Measurements from ENCODE around the gene B3GNT2. TPM values are rescaled to one million over a fixed set of nuclear protein-coding genes. Genes with fewer than 3 reads are reported as not detected.

Gene B3GNT2
- total RNA-seq, 1 donor from 2014 or later: 17.4 TPM

GRCh38 chr2:62240546-62240945 is 44.6 kb downstream of the B3GNT2 start:
- H3K4me1 Mint-ChIP-seq (ENCODE audit: low read depth): peaks cover 1% of the 10 kb centered on the region
- no peak overlapping the region for H3K27ac Mint-ChIP-seq
- H3K36me3 Mint-ChIP-seq (ENCODE audit: insufficient read depth): no peaks in the 10 kb centered on the region
- no peak for TF ChIP-seq CTCF (IDR thresholded peaks at IDR 0.05; ENCODE audit: unreplicated experiment)
- no peak overlapping the region for H3K4me3 Mint-ChIP-seq (ENCODE audit: low read depth)
- no peak for DNase-seq (ENCODE audit: low spot score, unreplicated experiment)
- H3K27me3 Mint-ChIP-seq: no peaks in the 10 kb centered on the region
- no peaks in the 10 kb centered on the region for H3K9me3 Mint-ChIP-seq (ENCODE audit: low read depth)

GRCh38 chr2:62243983-62244382 is 48.1 kb downstream of the B3GNT2 start:
- DNase-seq (ENCODE audit: low spot score, unreplicated experiment): no peak
- H3K4me1 Mint-ChIP-seq (ENCODE audit: low read depth): peaks cover 1% of the 10 kb centered on the region
- H3K4me3 Mint-ChIP-seq (ENCODE audit: low read depth): no peak overlapping the region
- no peak for TF ChIP-seq CTCF (IDR thresholded peaks at IDR 0.05; ENCODE audit: unreplicated experiment)
- H3K36me3 Mint-ChIP-seq (ENCODE audit: insufficient read depth): no peaks in the 10 kb centered on the region
- no peaks in the 10 kb centered on the region for H3K27me3 Mint-ChIP-seq
- no peaks in the 10 kb centered on the region for H3K9me3 Mint-ChIP-seq (ENCODE audit: low read depth)
- H3K27ac Mint-ChIP-seq: no peak overlapping the region

- Mint-ChIP-seq H3K4me1 (ENCODE audit: low read depth) (no peaks in the 10 kb centered on the region), H3K4me3 (ENCODE audit: low read depth) (no peak overlapping the region), H3K9me3 (ENCODE audit: low read depth) (peaks cover 5% of the 10 kb centered on the region), H3K36me3 (ENCODE audit: insufficient read depth) (no peaks in the 10 kb centered on the region), H3K27me3 (no peaks in the 10 kb centered on the region), H3K27ac (no peak overlapping the region)
- DNase-seq (ENCODE audit: low spot score, unreplicated experiment): no peak
- no peak for TF ChIP-seq CTCF (IDR thresholded peaks at IDR 0.05; ENCODE audit: unreplicated experiment)
Observed at GRCh38 chr2:62248226-62248625, 52.3 kb downstream of the B3GNT2 start.

- H3K27ac Mint-ChIP-seq: no peak overlapping the region
- no peak overlapping the region for H3K4me3 Mint-ChIP-seq (ENCODE audit: low read depth)
- no peaks in the 10 kb centered on the region for H3K27me3 Mint-ChIP-seq
- TF ChIP-seq CTCF (IDR thresholded peaks at IDR 0.05; ENCODE audit: unreplicated experiment): no peak
- H3K4me1 Mint-ChIP-seq (ENCODE audit: low read depth): no peaks in the 10 kb centered on the region
- peaks cover 9% of the 10 kb centered on the region for H3K9me3 Mint-ChIP-seq (ENCODE audit: low read depth)
- no peak for DNase-seq (ENCODE audit: low spot score, unreplicated experiment)
- H3K36me3 Mint-ChIP-seq (ENCODE audit: insufficient read depth): no peaks in the 10 kb centered on the region
Observed at GRCh38 chr2:62250239-62250638, 54.3 kb downstream of the B3GNT2 start.

GRCh38 chr2:62254424-62255266 is 58.7 kb downstream of the B3GNT2 start:
- no peak for TF ChIP-seq CTCF (IDR thresholded peaks at IDR 0.05; ENCODE audit: unreplicated experiment)
- peaks cover 9% of the 10 kb centered on the region for H3K9me3 Mint-ChIP-seq (ENCODE audit: low read depth)
- H3K27me3 Mint-ChIP-seq: no peaks in the 10 kb centered on the region
- no peak overlapping the region for H3K4me3 Mint-ChIP-seq (ENCODE audit: low read depth)
- no peaks in the 10 kb centered on the region for H3K36me3 Mint-ChIP-seq (ENCODE audit: insufficient read depth)
- no peak for DNase-seq (ENCODE audit: low spot score, unreplicated experiment)
- H3K4me1 Mint-ChIP-seq (ENCODE audit: low read depth): no peaks in the 10 kb centered on the region
- H3K27ac Mint-ChIP-seq: no peak overlapping the region

Data from progenitor cell of endocrine pancreas (in vitro differentiated cells).